Vein endothelial cell (primary cell): ENCODE results near the gene CARS2. TPM values are rescaled to one million over a fixed set of nuclear protein-coding genes. Genes with fewer than 3 reads are reported as not detected.

Source experiments
- total RNA-seq: library from RNA; depleted of rRNA; stranded (reverse); fragments of >200 nt; gene quantifications from 2 replicates; pipeline ENCODE4 v1.2.3, GENCODE V29; 2012

The CARS2 gene, protein sequence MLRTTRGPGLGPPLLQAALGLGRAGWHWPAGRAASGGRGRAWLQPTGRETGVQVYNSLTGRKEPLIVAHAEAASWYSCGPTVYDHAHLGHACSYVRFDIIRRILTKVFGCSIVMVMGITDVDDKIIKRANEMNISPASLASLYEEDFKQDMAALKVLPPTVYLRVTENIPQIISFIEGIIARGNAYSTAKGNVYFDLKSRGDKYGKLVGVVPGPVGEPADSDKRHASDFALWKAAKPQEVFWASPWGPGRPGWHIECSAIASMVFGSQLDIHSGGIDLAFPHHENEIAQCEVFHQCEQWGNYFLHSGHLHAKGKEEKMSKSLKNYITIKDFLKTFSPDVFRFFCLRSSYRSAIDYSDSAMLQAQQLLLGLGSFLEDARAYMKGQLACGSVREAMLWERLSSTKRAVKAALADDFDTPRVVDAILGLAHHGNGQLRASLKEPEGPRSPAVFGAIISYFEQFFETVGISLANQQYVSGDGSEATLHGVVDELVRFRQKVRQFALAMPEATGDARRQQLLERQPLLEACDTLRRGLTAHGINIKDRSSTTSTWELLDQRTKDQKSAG
- 41.5 and 50.3 TPM in 2 replicates for total RNA-seq

GRCh38 chr13:110705826-110706569 lies at the start of gene CARS2:
TSS of gene CARS2 (minus strand) at chr13:110706116. CDS start at chr13:110706093, 23 bp downstream.

GRCh38 chr13:110713642-110713952 lies 7.7 kb upstream of the CARS2 start, which contains the start of gene ING1:
TSS of gene ING1 (plus strand) at chr13:110713700. CDS start at chr13:110714150, 450 bp downstream.

DNA sequence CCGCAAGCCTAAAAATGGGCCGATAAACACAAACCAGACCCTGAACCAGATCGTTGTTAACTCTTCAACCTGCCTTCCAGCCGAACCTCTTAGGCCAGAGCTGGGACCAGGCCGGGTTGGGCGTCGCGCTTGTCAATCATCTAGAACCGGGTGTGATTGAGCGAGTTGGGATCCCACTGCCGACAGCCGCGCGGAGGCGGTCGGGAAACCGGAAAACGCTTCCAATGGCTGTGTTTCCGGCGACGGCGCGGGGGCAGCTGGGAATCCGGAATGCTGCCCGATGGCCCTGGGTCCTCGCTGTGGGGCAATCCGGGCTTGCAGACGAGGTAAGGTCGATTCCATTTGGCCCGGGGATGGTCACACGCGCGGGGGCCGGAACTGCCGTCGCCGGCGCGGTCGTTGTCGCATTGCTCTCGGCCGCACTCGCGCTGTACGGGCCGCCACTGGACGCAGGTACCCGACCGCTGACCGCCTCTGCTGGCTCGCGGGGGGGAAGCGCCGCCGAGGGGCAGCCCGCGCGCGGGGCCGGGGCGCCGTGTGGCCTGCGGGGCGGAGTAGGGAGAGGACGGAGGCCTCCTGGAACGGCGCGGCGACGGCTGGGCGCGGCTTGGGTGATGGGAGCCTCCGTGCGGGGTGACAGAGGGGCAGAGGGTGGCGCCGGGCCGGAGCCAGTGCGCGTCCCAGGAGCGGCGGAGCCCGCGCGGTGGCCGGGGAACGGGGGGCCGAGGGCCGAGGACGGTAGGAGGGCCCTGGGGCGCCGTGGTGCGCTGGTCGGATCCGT lies 90.4 kb downstream of the CARS2 start, which contains the start of gene NAXD:
Gene NAXD (plus strand): TSS at position 224 of the 781 bp plus-strand sequence. CDS start 57 bp downstream, at position 281.

Other genes with a start within 250 kb of the CARS2 start
- gene RAB20, start 144.4 kb downstream of the CARS2 start, total RNA-seq = 0.33 and 0.67 TPM in 2 replicates
- gene NAXD, start 90.6 kb downstream of the CARS2 start, total RNA-seq = 14.7 TPM in 2 replicates
- gene ING1, start 7.6 kb upstream of the CARS2 start, total RNA-seq = 6.7 and 9.8 TPM in 2 replicates
- gene ANKRD10, start 209.0 kb upstream of the CARS2 start, total RNA-seq = 60.1 and 65.0 TPM in 2 replicates